Activated naive CD4-positive, alpha-beta T cell treated with anti-CD3 and anti-CD28 coated beads, Interleukin-2, amount 50 U/mL, for 24 hours (primary cell): ENCODE results near the gene SPTLC1.
"Not testable (repeated sequence)": the region's sequence is repeated elsewhere in the genome, so short reads cannot be mapped to it uniquely, and the experiment has no call there.

Experiments
- H3K27ac Mint-ChIP-seq: one replicate; pipeline ENCODE4 v1.8.0; 2021; ENCODE audit warnings: mild to moderate bottlenecking, mixed read lengths
- H3K27me3 Mint-ChIP-seq: one replicate; pipeline ENCODE4 v1.8.0; 2021; ENCODE audit warnings: mixed read lengths
- H3K36me3 Mint-ChIP-seq: one replicate; pipeline ENCODE4 v1.8.0; 2021; ENCODE audit warnings: mixed read lengths
- H3K4me1 Mint-ChIP-seq: one replicate; pipeline ENCODE4 v1.8.0; 2021; ENCODE audit warnings: mixed read lengths
- H3K4me3 Mint-ChIP-seq: one replicate; pipeline ENCODE4 v1.8.0; 2021; ENCODE audit warnings: mild to moderate bottlenecking, mixed read lengths
- H3K9me3 Mint-ChIP-seq: one replicate; pipeline ENCODE4 v1.8.0; 2021; ENCODE audit warnings: mixed read lengths

Gene SPTLC1

DNA sequence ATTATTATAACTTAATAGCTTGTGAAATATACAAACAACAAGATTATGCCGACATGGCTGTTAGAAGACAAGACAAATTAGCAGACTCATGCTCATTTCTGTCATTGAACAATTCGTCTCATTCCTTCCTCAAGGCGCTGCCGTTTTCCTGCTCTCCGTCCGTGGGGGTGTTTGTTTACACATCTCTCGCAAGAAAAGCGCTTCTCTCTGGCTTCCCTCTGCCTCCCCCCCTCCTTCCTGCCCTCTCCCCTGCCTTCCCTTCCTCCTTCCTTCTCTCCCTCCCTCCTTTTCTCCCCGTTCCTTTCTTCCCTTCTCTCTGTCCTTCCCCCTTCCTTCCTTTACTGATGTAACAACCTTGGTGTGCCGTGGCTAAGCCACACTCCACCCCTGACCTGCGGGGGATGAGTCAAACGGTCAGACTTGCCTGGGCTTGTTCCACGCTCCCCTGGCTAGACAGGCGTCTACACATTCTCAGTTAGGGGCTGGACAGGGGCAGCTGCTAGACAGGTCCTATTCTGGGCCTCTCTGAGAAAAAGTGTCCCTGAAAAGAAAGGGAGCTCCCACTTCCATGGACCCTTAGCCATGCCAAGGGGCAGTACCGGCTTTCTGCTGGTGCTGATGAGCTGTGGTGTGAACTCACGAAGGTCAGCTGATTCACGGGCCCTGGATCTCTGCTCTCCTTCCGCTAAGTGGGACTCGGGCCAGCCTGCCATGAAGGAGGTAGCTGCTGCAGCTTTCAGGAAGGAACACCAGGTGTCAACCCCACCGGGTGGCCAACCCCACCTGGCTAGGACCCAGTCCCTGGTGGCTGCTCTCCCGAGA, 32.0 kb upstream of the SPTLC1 start:
- Mint-ChIP-seq H3K4me1 (no peaks in the 10 kb centered on the region), H3K4me3 (no peak overlapping the region), H3K9me3 (no peaks in the 10 kb centered on the region), H3K27me3 (peaks cover 18% of the 10 kb centered on the region), H3K27ac (no peak overlapping the region), H3K36me3 (no peaks in the 10 kb centered on the region)

DNA sequence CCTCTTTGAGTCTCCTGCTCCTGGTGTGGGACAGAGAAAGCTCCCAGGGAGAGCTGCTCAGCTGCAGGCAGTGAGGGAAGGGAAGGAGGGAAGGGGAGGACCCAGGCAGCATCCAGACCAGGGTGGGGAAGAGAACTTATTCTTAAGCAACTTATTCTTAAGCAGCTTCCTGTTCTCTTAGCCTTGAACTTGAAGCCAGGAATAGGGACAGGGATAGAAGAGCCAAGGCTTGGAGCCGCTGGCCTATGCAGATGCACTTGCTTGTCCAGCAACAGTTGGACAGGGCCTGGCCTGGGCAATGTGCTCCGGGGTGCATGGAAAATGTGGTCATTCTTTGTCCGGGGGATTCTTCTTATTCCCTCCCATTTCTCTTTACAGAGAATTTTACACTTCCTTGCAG, 31.4 kb upstream of the SPTLC1 start:
- Mint-ChIP-seq H3K36me3 (no peaks in the 10 kb centered on the region), H3K27ac (no peak overlapping the region), H3K27me3 (peaks cover 20% of the 10 kb centered on the region), H3K4me1 (no peaks in the 10 kb centered on the region), H3K9me3 (no peaks in the 10 kb centered on the region), H3K4me3 (no peak overlapping the region)

DNA sequence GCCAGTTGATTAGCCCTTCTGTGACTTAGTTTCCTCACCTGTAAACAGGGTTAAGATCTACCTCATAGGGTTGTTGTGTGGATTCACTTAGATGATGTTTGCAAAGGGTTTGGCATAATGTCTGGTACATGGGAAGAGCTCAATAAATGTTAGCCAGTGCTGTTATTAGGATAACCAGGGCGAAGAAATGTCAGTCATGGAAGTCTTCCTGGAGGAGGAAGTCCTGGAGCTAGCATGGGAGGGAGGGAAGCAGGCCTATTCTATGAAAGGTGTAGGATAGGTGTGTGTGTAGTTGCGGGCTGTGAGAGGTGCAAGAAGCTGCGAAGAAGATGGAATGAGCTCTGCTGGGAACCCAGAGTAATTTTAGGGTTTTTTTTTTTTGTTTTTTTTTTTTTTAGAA, 30.6 kb upstream of the SPTLC1 start:
- H3K36me3 Mint-ChIP-seq = not testable (repeated sequence)
- H3K27me3 Mint-ChIP-seq = peaks cover 22% of the 10 kb centered on the region

DNA sequence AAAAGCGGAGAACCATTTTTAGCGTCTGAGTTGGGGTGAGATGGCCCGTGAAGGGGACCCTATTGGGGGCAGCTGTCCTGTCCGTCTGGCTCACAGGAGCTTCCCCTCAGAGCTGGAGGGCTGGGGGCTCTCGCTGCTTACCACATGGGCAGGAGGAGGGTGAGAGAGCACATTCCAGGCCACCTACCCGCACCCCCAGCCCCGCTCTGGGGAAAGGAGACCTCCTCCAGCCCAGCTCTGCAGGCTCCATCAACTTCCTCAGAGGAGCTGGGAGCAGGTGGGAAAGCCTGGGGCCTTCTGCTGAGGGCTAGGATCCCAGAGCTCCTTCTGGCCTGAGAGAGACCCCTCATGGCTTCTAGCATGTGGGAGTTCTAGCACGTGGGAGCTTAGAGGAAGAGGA, 27.1 kb upstream of the SPTLC1 start:
- Mint-ChIP-seq H3K4me3 (no peak overlapping the region), H3K9me3 (no peaks in the 10 kb centered on the region), H3K4me1 (peaks cover 15% of the 10 kb centered on the region)

More for the DNA sequence above, 30.6 kb upstream of the SPTLC1 start:
- H3K27ac Mint-ChIP-seq, H3K9me3 Mint-ChIP-seq, H3K4me1 Mint-ChIP-seq, H3K4me3 Mint-ChIP-seq: not testable (repeated sequence)

DNA sequence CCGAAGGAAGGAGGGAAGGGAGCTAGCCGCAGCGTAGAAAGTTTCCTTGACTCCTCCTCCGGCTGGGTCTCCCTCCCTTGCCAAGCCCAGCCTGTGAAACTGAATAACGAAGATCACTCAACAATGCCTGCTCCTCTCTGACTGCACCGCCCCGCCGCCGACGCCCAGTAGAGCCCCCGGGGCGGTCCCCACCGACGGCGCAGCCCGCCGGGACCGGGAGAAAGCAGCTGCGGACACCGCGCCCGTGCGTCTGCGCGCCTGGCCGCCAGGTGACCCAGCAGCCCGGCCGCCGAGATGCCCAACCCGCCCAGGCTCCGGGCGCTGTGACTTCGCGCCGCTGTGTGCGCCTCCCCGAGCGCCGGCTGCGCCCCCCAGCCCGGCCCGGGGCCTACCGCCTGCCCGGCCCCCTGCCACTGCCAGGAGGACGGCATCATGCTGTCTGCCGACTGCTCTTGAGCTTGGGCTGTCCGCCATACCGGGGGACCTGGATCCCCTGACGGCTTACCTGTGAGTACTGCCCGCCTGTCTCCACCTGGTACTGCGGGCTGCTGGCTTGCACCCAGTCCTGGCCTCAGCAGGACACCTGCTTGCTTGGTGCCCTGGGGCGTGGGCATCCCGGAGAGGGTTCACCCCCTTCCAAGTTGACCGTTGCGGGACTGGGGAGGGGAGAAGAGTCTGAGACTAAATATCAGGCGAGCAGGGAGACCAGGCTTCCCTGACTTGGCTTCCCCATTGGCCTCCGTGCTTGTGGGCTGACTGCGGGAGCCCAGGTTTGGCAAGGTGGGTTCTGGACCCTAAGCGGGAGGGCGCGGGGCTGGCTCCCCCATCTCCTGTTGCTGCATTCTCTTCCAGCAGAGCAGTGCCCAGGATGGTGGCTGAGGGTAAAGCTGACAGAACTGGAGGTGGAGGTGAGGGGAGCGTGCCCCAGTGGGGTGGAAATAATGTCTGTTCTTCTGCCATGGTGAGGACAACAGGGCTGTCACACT, 26.2 kb upstream of the SPTLC1 start:
- peak overlapping the region; percentile 69 for H3K4me3 Mint-ChIP-seq
- H3K27me3 Mint-ChIP-seq = peaks cover 23% of the 10 kb centered on the region
- H3K36me3 Mint-ChIP-seq = no peaks in the 10 kb centered on the region
- no peaks in the 10 kb centered on the region for H3K9me3 Mint-ChIP-seq
- H3K4me1 Mint-ChIP-seq = peaks cover 15% of the 10 kb centered on the region
- no peak overlapping the region for H3K27ac Mint-ChIP-seq

More for the DNA sequence above, 27.1 kb upstream of the SPTLC1 start:
- Mint-ChIP-seq H3K27me3 (peaks cover 23% of the 10 kb centered on the region), H3K36me3 (no peaks in the 10 kb centered on the region), H3K27ac (no peak overlapping the region)

DNA sequence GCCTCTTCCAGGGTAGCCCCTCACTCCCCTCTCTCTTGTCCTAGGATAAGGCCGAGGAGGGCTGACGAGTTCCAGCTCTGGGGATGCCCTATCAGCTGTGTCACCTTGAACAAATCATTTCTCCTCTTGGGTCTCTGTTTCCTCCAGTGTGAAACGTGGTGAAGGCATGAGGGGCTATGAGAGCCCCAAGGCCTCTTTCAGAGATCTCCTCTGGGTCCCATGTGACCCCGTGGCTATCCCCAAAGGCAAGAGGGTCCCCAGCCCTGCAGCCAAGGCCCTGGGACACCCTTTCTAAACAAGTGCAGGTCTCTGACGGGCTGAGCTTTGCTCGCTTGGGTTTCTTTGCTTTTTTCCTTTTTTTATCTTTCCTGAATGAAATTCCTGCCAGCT, 25.5 kb upstream of the SPTLC1 start:
- Mint-ChIP-seq H3K4me1 (peaks cover 15% of the 10 kb centered on the region), H3K4me3 (peak overlapping the region; percentile 69), H3K36me3 (no peaks in the 10 kb centered on the region), H3K27me3 (peaks cover 20% of the 10 kb centered on the region), H3K27ac (no peak overlapping the region), H3K9me3 (no peaks in the 10 kb centered on the region)

DNA sequence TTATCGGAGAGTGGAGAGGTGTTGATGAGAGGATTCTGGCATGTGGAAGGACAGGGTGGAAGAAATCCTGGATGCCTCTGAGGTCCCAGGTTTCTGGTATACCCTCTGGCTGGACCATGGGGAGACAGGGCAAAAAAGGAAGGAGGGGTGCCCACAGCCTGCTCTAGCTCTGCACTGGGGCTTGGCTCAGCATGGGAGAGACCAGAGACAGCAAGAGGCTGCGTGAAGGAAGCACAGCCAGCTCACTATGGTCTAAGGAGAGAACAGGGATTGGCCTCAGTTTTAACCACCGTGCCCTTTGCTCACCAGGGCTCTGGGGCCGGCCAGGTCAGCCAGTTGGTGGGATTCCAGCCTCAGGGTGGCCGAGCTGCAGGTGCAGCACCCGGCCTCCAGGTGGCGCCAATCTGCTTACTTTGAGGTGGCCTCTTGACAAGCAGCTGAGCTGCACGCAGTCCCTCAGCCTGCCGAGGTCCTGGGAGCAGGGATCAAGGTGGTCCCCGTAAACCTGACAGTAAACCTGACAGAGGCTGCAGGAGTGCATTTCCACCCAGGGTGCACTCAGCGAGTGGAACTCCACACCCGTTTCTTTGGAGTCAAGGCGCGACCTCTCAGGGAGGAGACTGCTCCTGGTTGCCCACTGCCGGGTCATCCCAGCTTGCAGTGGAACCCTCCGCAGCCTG, 25.0 kb upstream of the SPTLC1 start:
- Mint-ChIP-seq H3K36me3 (no peaks in the 10 kb centered on the region), H3K27ac (no peak overlapping the region), H3K4me3 (peak overlapping the region; percentile 69), H3K4me1 (peaks cover 15% of the 10 kb centered on the region), H3K9me3 (no peaks in the 10 kb centered on the region), H3K27me3 (peaks cover 19% of the 10 kb centered on the region)

DNA sequence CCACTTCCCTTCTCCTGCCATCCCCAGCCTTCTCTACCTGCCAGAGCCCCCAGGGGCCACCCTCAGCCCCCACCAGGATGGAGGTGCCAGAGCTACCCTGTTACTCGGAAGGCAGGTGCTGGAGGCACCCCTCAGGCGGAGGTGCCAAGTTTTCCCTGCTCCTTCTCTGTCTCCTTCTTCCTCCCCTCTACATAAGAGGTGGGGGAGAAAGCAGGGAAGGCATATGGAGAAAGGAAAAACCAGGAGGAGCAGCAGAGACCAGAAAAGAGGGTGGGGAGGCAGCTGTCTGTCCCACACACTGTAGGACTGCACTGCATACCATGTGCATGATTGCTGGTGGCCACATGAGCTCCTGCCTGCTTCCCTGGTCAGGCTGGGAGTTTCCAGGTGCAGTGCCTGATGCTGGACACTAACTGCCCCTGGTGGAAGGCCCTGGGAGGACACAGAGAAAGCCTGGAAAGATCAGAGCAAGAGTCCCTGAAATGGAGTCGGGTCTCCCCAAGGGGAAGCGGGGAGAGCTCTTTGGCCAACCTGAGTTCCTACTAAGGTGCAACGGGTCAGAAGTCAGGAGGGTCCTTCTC, 23.8 kb upstream of the SPTLC1 start:
- not testable (repeated sequence) for H3K36me3 Mint-ChIP-seq, H3K4me3 Mint-ChIP-seq, H3K9me3 Mint-ChIP-seq, H3K27ac Mint-ChIP-seq
- peaks cover 16% of the 10 kb centered on the region for H3K4me1 Mint-ChIP-seq
- peaks cover 19% of the 10 kb centered on the region for H3K27me3 Mint-ChIP-seq

DNA sequence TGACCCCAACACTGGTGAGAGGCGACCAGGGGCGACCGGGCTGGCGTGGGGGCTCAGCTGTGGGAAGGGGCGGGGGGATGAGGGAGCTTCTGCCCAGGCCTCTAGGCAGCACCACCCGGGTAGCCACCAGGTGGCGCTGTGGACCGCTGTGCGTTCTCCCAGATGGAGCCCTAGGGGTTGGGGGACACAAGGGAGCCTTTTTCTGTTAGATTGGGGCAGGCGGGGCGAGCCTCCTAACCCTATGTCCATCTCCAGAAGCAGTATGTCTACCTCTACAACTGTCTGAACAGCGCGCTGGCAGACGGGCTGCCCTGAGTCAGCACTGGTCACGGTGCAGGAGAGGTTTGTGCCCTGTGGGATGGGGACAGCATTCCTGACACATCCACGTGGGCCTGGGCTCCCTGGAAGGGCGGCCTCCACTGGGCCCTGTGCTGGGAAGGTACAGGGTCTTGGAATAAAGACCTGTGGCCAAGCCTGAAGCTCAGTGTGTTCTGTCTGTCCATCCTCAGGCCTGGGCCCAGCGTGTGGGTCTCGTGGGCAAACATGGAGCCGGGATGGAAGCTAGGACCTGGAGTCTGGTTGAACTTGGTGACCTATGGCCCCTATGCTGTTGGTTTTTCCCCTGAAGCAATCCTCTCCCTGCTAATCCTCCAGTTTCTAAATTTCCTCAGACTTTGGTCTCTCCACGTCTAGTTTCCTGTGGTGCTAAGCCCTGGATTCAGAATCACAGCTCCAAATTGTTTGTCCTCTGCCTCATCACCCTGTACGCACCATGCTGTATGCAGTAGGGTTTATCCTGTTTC, 23.1 kb upstream of the SPTLC1 start:
- Mint-ChIP-seq H3K36me3 (no peaks in the 10 kb centered on the region), H3K27ac (no peak overlapping the region), H3K9me3 (no peaks in the 10 kb centered on the region), H3K27me3 (peaks cover 23% of the 10 kb centered on the region), H3K4me1 (peaks cover 23% of the 10 kb centered on the region), H3K4me3 (no peak overlapping the region)

DNA sequence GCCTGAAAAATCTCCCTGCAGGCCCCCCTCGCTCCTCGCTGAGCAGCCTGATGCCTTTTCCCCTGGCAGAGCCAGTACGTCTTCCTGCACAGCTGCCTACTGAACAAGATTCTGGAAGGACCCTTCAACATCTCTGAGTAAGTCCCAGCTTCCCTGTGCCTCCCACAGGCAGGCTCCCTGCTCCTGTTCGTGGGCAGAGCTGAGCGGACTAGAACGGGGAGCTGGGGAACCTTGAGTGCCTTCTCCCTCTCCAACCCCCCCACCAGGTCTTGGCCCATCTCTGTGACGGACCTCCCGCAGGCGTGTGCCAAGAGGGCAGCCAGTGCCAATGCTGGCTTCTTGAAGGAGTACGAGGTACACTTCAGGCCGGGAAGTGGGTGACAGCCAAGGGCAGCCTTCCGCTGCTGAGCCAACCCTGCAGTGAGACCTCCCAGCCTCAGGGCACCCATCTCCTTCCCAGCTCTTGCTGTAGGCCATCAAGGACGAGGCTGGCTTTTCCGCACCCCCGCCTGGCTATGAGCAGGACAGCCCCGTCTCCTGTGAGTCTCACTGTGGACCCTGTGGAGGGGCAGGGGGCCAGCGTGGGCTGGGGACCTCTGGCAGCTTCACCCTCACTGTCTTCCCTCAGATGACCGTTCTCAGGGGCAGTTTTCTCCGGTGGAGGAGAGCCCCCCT, 21.1 kb upstream of the SPTLC1 start:
- H3K27me3 Mint-ChIP-seq = peaks cover 19% of the 10 kb centered on the region
- H3K27ac Mint-ChIP-seq = no peak overlapping the region
- peaks cover 3% of the 10 kb centered on the region for H3K9me3 Mint-ChIP-seq
- peaks cover 28% of the 10 kb centered on the region for H3K4me1 Mint-ChIP-seq
- H3K4me3 Mint-ChIP-seq = no peak overlapping the region
- H3K36me3 Mint-ChIP-seq = peaks cover 2% of the 10 kb centered on the region

DNA sequence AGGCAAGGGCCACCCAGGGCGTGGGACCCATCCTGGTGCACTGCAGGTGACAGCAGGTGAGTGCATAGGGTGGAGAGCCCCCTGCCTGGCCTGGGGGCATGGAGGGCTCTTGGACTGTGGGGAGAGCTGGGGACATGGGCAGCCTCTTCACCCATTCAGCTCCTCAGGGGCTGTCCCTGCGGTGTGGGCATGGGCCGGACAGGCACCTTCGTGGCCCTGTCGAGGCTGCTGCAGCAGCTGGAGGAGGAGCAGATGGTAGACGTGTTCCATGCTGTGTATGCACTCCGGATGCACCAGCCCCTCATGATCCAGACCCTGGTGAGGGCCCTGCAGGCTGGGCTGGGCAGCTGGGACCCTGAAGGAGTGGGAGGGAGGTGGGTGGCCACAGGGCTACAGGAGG, 20.4 kb upstream of the SPTLC1 start:
- Mint-ChIP-seq H3K27ac (no peak overlapping the region), H3K4me1 (peaks cover 22% of the 10 kb centered on the region), H3K4me3 (no peak overlapping the region), H3K27me3 (peaks cover 18% of the 10 kb centered on the region), H3K9me3 (peaks cover 8% of the 10 kb centered on the region), H3K36me3 (peaks cover 2% of the 10 kb centered on the region)

DNA sequence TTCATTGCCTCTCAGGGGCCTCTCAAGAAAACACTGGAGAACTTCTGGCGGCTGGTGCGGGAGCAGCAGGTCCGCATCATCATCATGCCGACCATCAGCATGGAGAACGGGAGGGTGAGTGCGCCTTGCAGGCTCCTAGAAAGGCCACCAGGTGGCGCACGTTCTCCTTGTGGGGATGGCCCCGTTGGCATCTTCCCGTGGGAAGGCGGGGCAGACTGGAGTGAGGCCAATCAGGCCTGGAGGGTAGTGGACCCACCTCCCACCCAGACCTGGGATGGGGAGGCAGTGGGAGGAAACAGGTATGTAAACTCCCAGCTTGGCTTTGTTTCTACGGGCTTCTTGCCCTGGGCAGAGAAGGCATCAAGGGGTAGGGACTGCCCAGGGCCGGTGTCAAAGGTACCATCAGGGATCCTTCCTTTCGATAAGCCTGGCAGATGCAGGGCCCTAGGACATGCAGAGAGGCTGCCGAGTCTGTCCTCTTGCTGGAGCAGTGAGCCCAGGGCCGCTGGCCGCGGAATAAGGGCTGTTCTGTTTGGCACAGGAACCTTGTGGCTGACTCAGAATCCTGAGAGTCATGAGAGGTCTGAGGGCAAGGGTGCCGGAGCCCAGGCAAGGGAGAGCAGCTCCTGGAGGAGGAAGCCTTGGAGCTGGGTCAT, 18.9 kb upstream of the SPTLC1 start:
- H3K4me3 Mint-ChIP-seq = peak overlapping the region; percentile 38
- H3K9me3 Mint-ChIP-seq = peaks cover 8% of the 10 kb centered on the region
- peak overlapping the region; percentile 32 for H3K27ac Mint-ChIP-seq
- peaks cover 2% of the 10 kb centered on the region for H3K36me3 Mint-ChIP-seq
- peaks cover 13% of the 10 kb centered on the region for H3K4me1 Mint-ChIP-seq
- H3K27me3 Mint-ChIP-seq = peaks cover 18% of the 10 kb centered on the region

DNA sequence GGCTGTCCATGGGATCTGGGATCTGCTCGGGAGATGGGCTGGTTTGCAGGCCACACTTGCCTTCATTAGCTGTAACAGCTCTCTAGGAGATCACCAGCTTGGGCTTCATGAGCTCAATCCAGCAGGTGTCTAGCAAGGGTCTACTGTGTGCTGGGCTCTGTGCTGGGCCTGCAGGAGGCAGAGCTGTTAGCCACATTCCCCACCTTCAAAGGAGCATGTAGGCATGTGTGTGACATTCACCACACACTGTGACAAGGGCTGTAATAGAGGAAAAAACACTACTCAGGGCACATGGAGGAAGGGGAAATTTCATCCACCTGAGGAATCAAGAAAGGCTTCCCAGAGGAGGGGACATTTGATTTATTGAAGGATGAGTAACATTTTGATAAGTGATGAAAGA, 17.7 kb upstream of the SPTLC1 start:
- Mint-ChIP-seq H3K27me3 (peaks cover 18% of the 10 kb centered on the region), H3K4me1 (peaks cover 13% of the 10 kb centered on the region)
- not testable (repeated sequence) for H3K4me3 Mint-ChIP-seq, H3K9me3 Mint-ChIP-seq, H3K27ac Mint-ChIP-seq, H3K36me3 Mint-ChIP-seq

DNA sequence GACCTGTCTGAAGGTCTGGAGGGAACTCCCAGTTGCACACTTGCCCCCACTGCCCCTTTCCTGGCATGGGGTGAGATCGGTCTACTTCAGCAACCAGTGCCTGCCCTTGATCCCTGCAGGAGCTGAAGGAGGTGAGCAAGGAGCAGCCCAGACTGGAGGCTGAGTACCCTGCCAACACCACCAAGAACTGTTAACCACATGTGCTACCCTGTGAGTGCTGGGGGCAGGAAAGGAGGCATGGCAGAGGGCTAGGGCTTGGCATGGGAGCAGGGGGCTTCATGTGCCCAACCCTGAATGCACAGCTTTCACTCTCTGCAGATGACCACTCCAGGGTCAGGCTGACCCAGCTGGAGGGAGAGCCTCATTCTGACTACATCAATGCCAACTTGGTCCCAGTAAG, 17.3 kb upstream of the SPTLC1 start:
- H3K4me1 Mint-ChIP-seq = peaks cover 13% of the 10 kb centered on the region
- no peak overlapping the region for H3K27ac Mint-ChIP-seq
- peaks cover 2% of the 10 kb centered on the region for H3K36me3 Mint-ChIP-seq
- peaks cover 8% of the 10 kb centered on the region for H3K9me3 Mint-ChIP-seq
- peaks cover 18% of the 10 kb centered on the region for H3K27me3 Mint-ChIP-seq
- H3K4me3 Mint-ChIP-seq = no peak overlapping the region
